HL-60 (cell line): Measurements from ENCODE around the gene EMP1.

Source experiments
- DNase-seq, 2 experiments: peaks; one replicate each; pipeline ENCODE4 v3.0.0-alpha.2; 2010 to 2020; ENCODE audit warnings: low read depth in 1 of 2, low spot score in 1 of 2
- H3K27ac ChIP-seq: fragments of 250-450 bp; sonication (Bioruptor Pico); replicated peaks from 2 replicates; pipeline ENCODE4 v1.5.1; 2020; ENCODE audit warnings: mild to moderate bottlenecking, moderate library complexity
- H3K27me3 ChIP-seq: fragments of 250-450 bp; sonication (Bioruptor Pico); 2 replicates; pipeline ENCODE4 v1.5.1; 2021; ENCODE audit warnings: mild to moderate bottlenecking, moderate library complexity; ENCODE audit not compliant: insufficient read depth, poor library complexity, severe bottlenecking
- H3K4me3 ChIP-seq: replicated peaks from 2 replicates; pipeline ENCODE4 v1.5.1; 2011; ENCODE audit warnings: mild to moderate bottlenecking, control low read depth, low read length; ENCODE audit not compliant: insufficient read depth
- GABPA ChIP-seq: IDR thresholded peaks from 2 replicates; pipeline ENCODE4 v1.6.1; 2012; ENCODE audit warnings: low read depth
- POLR2AphosphoS5 ChIP-seq: IDR thresholded peaks from 2 replicates; pipeline ENCODE4 v1.6.1; 2012; ENCODE audit warnings: low read depth
- SPI1 ChIP-seq: IDR thresholded peaks from 2 replicates; pipeline ENCODE4 v1.6.1; 2012; ENCODE audit warnings: low read depth, mild to moderate bottlenecking, borderline replicate concordance
- TF ChIP-seq, protein P1 (sequence below): IDR thresholded peaks from 2 replicates; pipeline ENCODE4 v1.6.1; 2012; ENCODE audit warnings: low read depth; ENCODE audit not compliant: insufficient replicate concordance
- TF ChIP-seq, protein P2 (sequence below): IDR thresholded peaks from one replicate; pipeline ENCODE4 v1.5.1; 2011; ENCODE audit warnings: low read length, control low read depth, inconsistent platforms; ENCODE audit not compliant: insufficient read depth

Gene EMP1

DNA sequence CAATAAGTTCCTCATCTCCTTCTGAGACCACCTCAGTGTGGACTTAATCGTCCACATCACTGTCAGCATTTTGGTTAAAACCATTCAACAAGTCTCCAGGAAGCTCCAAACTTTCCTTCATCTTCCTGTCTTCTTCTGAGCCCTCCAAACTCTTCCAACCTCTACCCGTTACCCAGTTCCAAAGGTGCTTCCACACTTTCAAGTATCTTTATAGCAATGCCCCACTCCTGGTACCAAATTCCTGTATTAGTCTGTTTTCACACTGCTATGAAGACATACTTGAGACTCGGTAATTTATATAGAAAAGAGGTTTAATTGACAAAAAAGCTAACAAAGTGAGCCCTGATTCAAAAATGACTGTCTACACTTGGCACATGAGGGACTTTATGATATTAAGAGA, 22.8 kb downstream of the EMP1 start:
- DNase-seq: no peak

DNA sequence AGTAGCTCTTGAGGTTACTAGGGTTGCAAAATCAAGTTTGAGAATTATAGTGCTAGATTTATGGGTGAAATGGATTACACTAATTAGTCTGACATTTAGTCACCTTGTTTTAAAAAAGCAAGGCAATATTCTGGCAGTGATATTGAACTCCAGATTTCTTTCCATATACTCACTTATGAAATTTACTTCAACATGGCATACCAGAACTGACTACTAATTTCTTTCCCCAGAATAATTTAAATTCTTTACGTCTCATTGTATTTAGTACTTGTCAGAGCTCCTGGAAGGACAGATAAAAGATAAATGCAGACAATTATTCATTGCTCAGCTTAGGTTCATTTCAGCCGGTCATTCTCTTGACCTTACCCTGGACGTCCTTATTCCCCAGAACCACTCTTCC, 24.3 kb downstream of the EMP1 start:
- H3K27ac ChIP-seq: no peak overlapping the region

More for the DNA sequence above, 22.8 kb downstream of the EMP1 start:
- H3K27ac ChIP-seq: no peak overlapping the region
- TF ChIP-seq, protein P1, sequence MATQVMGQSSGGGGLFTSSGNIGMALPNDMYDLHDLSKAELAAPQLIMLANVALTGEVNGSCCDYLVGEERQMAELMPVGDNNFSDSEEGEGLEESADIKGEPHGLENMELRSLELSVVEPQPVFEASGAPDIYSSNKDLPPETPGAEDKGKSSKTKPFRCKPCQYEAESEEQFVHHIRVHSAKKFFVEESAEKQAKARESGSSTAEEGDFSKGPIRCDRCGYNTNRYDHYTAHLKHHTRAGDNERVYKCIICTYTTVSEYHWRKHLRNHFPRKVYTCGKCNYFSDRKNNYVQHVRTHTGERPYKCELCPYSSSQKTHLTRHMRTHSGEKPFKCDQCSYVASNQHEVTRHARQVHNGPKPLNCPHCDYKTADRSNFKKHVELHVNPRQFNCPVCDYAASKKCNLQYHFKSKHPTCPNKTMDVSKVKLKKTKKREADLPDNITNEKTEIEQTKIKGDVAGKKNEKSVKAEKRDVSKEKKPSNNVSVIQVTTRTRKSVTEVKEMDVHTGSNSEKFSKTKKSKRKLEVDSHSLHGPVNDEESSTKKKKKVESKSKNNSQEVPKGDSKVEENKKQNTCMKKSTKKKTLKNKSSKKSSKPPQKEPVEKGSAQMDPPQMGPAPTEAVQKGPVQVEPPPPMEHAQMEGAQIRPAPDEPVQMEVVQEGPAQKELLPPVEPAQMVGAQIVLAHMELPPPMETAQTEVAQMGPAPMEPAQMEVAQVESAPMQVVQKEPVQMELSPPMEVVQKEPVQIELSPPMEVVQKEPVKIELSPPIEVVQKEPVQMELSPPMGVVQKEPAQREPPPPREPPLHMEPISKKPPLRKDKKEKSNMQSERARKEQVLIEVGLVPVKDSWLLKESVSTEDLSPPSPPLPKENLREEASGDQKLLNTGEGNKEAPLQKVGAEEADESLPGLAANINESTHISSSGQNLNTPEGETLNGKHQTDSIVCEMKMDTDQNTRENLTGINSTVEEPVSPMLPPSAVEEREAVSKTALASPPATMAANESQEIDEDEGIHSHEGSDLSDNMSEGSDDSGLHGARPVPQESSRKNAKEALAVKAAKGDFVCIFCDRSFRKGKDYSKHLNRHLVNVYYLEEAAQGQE: no peak
- no peak for TF ChIP-seq POLR2AphosphoS5
- TF ChIP-seq GABPA: no peak
- no peaks in the 10 kb centered on the region for H3K27me3 ChIP-seq
- no peak overlapping the region for H3K4me3 ChIP-seq

DNA sequence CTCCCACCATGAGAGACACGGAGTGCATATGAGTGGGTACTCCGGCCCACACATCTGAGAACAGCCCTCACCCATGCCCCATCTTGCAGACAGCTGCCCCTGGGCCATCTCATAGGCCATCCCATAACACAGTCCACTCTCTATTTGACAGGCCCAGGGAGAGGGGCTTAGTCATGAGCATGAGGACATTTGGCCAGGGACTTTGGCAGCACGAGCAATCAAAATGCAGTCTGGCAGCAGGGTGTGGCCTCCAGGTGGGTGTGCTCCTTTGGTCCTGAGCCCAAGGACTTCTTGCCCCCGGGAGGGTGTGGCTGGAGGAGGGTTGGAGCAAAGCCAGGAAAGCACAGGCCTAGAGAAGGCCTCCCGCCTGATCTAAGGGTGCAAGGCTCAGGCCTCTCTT, 25.6 kb downstream of the EMP1 start:
- TF ChIP-seq, protein P2, sequence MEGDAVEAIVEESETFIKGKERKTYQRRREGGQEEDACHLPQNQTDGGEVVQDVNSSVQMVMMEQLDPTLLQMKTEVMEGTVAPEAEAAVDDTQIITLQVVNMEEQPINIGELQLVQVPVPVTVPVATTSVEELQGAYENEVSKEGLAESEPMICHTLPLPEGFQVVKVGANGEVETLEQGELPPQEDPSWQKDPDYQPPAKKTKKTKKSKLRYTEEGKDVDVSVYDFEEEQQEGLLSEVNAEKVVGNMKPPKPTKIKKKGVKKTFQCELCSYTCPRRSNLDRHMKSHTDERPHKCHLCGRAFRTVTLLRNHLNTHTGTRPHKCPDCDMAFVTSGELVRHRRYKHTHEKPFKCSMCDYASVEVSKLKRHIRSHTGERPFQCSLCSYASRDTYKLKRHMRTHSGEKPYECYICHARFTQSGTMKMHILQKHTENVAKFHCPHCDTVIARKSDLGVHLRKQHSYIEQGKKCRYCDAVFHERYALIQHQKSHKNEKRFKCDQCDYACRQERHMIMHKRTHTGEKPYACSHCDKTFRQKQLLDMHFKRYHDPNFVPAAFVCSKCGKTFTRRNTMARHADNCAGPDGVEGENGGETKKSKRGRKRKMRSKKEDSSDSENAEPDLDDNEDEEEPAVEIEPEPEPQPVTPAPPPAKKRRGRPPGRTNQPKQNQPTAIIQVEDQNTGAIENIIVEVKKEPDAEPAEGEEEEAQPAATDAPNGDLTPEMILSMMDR: no peak
- TF ChIP-seq POLR2AphosphoS5: no peak
- TF ChIP-seq, protein P1: no peak
- TF ChIP-seq SPI1: no peak
- no peak for TF ChIP-seq GABPA
- DNase-seq: no peak
- no peak overlapping the region for H3K27ac ChIP-seq
- no peak overlapping the region for H3K4me3 ChIP-seq
- H3K27me3 ChIP-seq: no peaks in the 10 kb centered on the region

More for the DNA sequence above, 24.3 kb downstream of the EMP1 start:
- DNase-seq: no peak
- no peak overlapping the region for H3K4me3 ChIP-seq
- TF ChIP-seq POLR2AphosphoS5: no peak
- no peak for TF ChIP-seq SPI1
- TF ChIP-seq, protein P2: no peak
- TF ChIP-seq, protein P1: no peak
- no peak for TF ChIP-seq GABPA
- H3K27me3 ChIP-seq: no peaks in the 10 kb centered on the region
